Endodermal cell (in vitro differentiated cells): ENCODE data around the gene LRIG3. TPM values are rescaled to one million over a fixed set of nuclear protein-coding genes. Genes with fewer than 3 reads are reported as not detected.
"Not testable (repeated sequence)": the region's sequence is repeated elsewhere in the genome, so short reads cannot be mapped to it uniquely, and the experiment has no call there.

Experiments
- DNase-seq: peaks from one replicate; pipeline ENCODE4 v3.0.0-alpha.2; 2017
- H3K27ac ChIP-seq: 2 replicates; pipeline ENCODE4 v1.5.1; 2013; ENCODE audit warnings: mild to moderate bottlenecking, low read depth, low read length, moderate library complexity
- H3K27me3 ChIP-seq: 2 replicates; pipeline ENCODE4 v1.6.1; 2013; ENCODE audit warnings: mild to moderate bottlenecking, low read length, moderate library complexity; ENCODE audit not compliant: insufficient read depth, control insufficient read depth, poor library complexity, severe bottlenecking
- H3K36me3 ChIP-seq: 2 replicates; pipeline ENCODE4 v1.7.0; 2013; ENCODE audit warnings: mild to moderate bottlenecking, low read length, moderate library complexity; ENCODE audit not compliant: control insufficient read depth, insufficient read depth
- H3K4me1 ChIP-seq: one replicate; pipeline ENCODE4 v1.7.0; 2013; ENCODE audit warnings: low read length; ENCODE audit not compliant: control insufficient read depth, insufficient read depth
- H3K4me3 ChIP-seq: 2 replicates; pipeline ENCODE4 v1.5.1; 2013; ENCODE audit warnings: mild to moderate bottlenecking, low read length, moderate library complexity
- H3K9ac ChIP-seq: 2 replicates; pipeline ENCODE4 v1.6.1; 2013; ENCODE audit warnings: mild to moderate bottlenecking, low read length, moderate library complexity; ENCODE audit not compliant: poor library complexity, severe bottlenecking; ENCODE audit errors: extremely low read depth
- H3K9me3 ChIP-seq: 2 replicates; pipeline ENCODE4 v1.6.1; 2013; ENCODE audit warnings: mild to moderate bottlenecking, low read length, moderate library complexity; ENCODE audit not compliant: control insufficient read depth
- H3K27ac Mint-ChIP-seq: 2 replicates; pipeline ENCODE4 v1.8.0; 2020; ENCODE audit warnings: mixed read lengths
- H3K27me3 Mint-ChIP-seq: 2 replicates; pipeline ENCODE4 v1.8.0; 2021; ENCODE audit warnings: mild to moderate bottlenecking, mixed read lengths; ENCODE audit not compliant: insufficient read depth
- H3K36me3 Mint-ChIP-seq: 2 replicates; pipeline ENCODE4 v1.8.0; 2020; ENCODE audit warnings: low read depth, mixed read lengths
- H3K4me1 Mint-ChIP-seq: 2 replicates; pipeline ENCODE4 v1.8.0; 2020; ENCODE audit warnings: mixed read lengths
- H3K4me3 Mint-ChIP-seq: 2 replicates; pipeline ENCODE4 v1.8.0; 2020; ENCODE audit warnings: mild to moderate bottlenecking, moderate library complexity, mixed read lengths
- H3K9me3 Mint-ChIP-seq: 2 replicates; pipeline ENCODE4 v1.8.0; 2020; ENCODE audit warnings: mild to moderate bottlenecking, mixed read lengths
- WGBS, 2 experiments: methylation state at CpG; one replicate each; pipeline versions ENCODE4 v1.1.5 to v1.1.7; 2013; ENCODE audit warnings: missing lambda C conversion rate in 2 of 2, mixed read lengths in 1 of 2; ENCODE audit not compliant: insufficient coverage in 1 of 2, insufficient read length in 1 of 2; 5-methylcytosine and 5-hydroxymethylcytosine counted together
- total RNA-seq, 2 donors: library from RNA; stranded (reverse); fragmentation: NEBNext Ultra II Directional in 1 of 2; extraction: Animal tissue kit (Norgen Biotek cat#: 25700) in 1 of 2; gene quantifications; 2 replicates in 1 of 2; 3 replicates in 1 of 2; pipeline ENCODE4 v1.2.1, GENCODE V29; 2021
- TF ChIP-seq, protein P1 (sequence below): fragments of 200-600 bp; sonication (generic); conservative IDR thresholded peaks from 2 replicates; pipeline ENCODE4 v1.5.0; 2021; ENCODE audit warnings: antibody characterized with exemption, mild to moderate bottlenecking

The LRIG3 gene
- total RNA-seq, 2 donors from 2014 or later: 196 to 367 TPM

DNA sequence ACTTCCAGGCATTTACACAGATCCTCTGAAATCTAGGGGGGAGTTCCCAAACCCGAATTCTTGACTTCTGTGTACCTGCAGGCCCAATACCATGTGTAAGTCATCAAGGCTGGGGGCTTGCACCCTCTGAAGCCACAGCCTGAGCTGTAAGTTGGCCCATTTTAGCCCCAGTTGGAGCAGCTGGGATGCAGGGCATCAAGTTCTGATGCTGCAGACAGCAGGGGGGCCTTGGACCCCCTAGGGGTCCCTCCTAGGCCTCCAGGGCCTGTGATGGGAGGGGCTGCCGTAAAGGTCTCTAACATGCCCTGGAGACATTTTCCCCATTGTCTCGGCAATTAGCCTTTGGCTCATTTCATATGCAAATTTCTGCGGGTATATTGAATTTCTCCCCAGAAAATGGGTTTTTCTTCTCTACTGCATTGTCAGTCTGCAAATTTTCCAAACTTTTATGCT is 59.5 kb downstream of the LRIG3 start:
- H3K27me3 ChIP-seq: no peaks in the 10 kb centered on the region
- TF ChIP-seq, protein P1, sequence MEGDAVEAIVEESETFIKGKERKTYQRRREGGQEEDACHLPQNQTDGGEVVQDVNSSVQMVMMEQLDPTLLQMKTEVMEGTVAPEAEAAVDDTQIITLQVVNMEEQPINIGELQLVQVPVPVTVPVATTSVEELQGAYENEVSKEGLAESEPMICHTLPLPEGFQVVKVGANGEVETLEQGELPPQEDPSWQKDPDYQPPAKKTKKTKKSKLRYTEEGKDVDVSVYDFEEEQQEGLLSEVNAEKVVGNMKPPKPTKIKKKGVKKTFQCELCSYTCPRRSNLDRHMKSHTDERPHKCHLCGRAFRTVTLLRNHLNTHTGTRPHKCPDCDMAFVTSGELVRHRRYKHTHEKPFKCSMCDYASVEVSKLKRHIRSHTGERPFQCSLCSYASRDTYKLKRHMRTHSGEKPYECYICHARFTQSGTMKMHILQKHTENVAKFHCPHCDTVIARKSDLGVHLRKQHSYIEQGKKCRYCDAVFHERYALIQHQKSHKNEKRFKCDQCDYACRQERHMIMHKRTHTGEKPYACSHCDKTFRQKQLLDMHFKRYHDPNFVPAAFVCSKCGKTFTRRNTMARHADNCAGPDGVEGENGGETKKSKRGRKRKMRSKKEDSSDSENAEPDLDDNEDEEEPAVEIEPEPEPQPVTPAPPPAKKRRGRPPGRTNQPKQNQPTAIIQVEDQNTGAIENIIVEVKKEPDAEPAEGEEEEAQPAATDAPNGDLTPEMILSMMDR: no peak
- peak; percentile 72 for DNase-seq
- Mint-ChIP-seq H3K27ac (peak overlapping the region; percentile 35), H3K27me3 (peaks cover 7% of the 10 kb centered on the region), H3K4me1 (peaks cover 48% of the 10 kb centered on the region), H3K36me3 (peaks cover 5% of the 10 kb centered on the region), H3K9me3 (no peaks in the 10 kb centered on the region), H3K4me3 (no peak overlapping the region)
- H3K4me1 ChIP-seq: peaks cover 7% of the 10 kb centered on the region
- no peak overlapping the region for H3K4me3 ChIP-seq
- H3K27ac ChIP-seq: no peak overlapping the region
- no peak overlapping the region for H3K9ac ChIP-seq
- peaks cover 22% of the 10 kb centered on the region for H3K36me3 ChIP-seq
- no peaks in the 10 kb centered on the region for H3K9me3 ChIP-seq
- WGBS, 2 experiments: 57 to 69% methylated on average over 3 to 4 of the region's 4 CpGs

DNA sequence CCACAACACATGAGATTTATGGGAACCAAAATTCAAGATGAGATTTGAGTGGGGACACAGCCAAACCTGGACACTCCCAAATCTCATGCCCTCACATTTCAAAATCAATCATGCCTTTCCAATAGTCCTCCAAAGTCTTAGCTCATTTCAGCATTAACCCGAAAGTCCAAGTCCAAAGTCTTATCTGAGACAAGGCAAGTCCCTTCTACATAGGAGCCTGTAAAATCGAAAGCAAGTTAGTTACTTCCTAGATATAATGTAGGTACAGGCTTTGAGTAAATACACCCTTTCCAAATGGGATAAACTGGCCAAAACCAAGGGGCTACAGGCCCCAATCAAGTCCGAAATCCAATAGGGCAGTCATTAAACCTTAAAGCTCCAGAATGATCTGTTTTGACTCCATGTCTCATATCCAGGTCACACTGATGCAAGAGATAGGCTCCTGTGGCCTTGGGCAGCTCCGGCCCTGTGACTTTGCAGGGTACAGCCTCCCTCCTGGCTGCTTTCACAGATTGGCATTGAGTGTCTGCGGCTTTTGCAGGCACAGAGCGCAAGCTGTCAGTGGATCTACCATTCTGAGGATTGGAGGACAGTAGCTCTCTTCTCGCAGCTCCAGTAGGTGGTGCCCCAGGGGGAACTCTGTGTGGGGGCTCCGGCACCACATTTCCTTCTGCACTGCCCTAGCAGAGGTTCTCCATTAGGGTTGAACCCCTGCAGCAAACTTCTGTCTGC is 60.1 kb downstream of the LRIG3 start:
- TF ChIP-seq, protein P1: peak; percentile 40
- Mint-ChIP-seq H3K27ac (peak overlapping the region; percentile 35), H3K4me1 (peaks cover 48% of the 10 kb centered on the region), H3K36me3 (no peaks in the 10 kb centered on the region), H3K27me3 (peaks cover 7% of the 10 kb centered on the region), H3K4me3 (no peak overlapping the region), H3K9me3 (no peaks in the 10 kb centered on the region)
- H3K27ac ChIP-seq: no peak overlapping the region
- no peaks in the 10 kb centered on the region for H3K9me3 ChIP-seq
- no peaks in the 10 kb centered on the region for H3K27me3 ChIP-seq
- WGBS, 2 experiments: 87 to 90% methylated on average over 3 to 8 of the region's 8 CpGs
- H3K4me1 ChIP-seq: peaks cover 7% of the 10 kb centered on the region
- H3K36me3 ChIP-seq: peaks cover 16% of the 10 kb centered on the region
- H3K9ac ChIP-seq: no peak overlapping the region
- no peak overlapping the region for H3K4me3 ChIP-seq
- peak; percentile 70 for DNase-seq

DNA sequence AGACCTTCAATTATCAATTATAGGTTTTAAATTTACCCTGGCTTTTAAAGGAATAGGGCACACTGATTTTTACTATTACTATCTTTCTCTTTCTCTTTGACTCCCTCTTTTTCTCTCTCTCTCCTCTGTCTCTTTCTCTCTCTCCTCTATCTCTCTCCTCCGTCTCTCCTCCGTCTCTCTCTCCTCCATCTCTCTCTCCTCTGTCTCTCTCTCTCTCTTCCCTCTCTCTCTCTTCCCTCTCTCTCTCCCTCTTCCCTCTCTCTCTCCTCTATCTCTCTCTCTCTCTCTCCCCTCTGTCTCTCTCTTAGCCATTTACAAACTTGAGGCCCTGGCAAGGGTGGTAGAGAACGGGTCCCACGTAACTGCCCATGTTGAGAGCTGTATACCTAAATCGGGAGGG is 62.3 kb downstream of the LRIG3 start:
- peaks cover 9% of the 10 kb centered on the region for H3K27me3 Mint-ChIP-seq
- Histone ChIP-seq H3K27ac (no peak overlapping the region), H3K4me1 (peaks cover 7% of the 10 kb centered on the region), H3K9me3 (no peaks in the 10 kb centered on the region), H3K9ac (no peak overlapping the region), H3K36me3 (peaks cover 8% of the 10 kb centered on the region), H3K27me3 (no peaks in the 10 kb centered on the region), H3K4me3 (no peak overlapping the region)
- no peak overlapping the region for H3K27ac Mint-ChIP-seq
- 89 to 95% methylated on average over 5 of the region's 5 CpGs for WGBS, 2 experiments
- TF ChIP-seq, protein P1: no peak
- no peaks in the 10 kb centered on the region for H3K9me3 Mint-ChIP-seq
- no peak overlapping the region for H3K4me3 Mint-ChIP-seq
- peaks cover 48% of the 10 kb centered on the region for H3K4me1 Mint-ChIP-seq
- no peak for DNase-seq
- peaks cover 14% of the 10 kb centered on the region for H3K36me3 Mint-ChIP-seq

DNA sequence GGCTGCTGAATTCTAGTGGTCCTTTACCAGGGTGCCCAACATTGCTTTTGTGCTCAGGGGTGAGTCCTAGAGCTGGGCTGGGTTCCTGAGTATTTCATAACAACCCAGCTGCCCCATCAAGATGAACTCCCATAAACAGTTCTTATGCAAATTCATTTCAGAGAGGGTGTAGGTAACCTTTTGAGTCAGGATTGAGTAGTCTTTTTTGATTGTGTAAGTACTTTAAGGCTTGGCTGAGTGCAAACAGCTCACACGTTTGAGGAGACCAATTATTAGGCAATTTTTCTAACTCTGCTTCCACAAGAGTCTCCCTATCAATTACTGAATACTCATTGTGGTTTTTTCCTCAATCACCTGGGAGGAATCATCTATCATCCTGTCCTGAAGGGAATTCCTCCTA is 63.1 kb downstream of the LRIG3 start:
- Mint-ChIP-seq H3K4me1 (peaks cover 48% of the 10 kb centered on the region), H3K36me3 (peaks cover 21% of the 10 kb centered on the region)
- peaks cover 15% of the 10 kb centered on the region for H3K36me3 ChIP-seq
- WGBS, 2 experiments: 42% methylated on average over 1 of the region's 1 CpG; no CpG with 5 or more reads in 1 of the 2 experiments
- DNase-seq, H3K27me3 Mint-ChIP-seq, H3K27ac Mint-ChIP-seq, H3K4me3 Mint-ChIP-seq, H3K9me3 ChIP-seq, H3K4me3 ChIP-seq, H3K9ac ChIP-seq, H3K4me1 ChIP-seq, H3K9me3 Mint-ChIP-seq, H3K27ac ChIP-seq, H3K27me3 ChIP-seq: not testable (repeated sequence)

DNA sequence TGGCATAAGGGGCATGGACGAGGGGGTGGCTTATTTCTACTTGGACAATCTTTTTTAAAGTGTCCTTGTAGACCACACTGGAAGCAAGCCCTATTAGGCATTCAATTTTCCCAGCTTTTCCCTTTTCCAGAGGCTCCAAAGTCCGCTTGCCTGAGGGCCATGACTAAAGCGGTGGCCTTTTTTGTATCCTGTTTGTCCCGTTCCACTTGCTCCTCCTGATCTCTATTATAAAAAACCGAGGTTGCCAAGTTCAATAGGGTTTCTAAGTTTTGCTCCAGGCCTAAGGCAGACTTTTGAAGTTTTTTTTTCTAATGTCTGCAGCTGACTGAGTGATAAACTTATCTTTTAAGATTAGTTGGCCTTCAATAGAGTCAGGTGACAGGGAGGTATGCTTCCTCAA is 64.7 kb downstream of the LRIG3 start:
- H3K9me3 ChIP-seq, H3K4me3 ChIP-seq, H3K27me3 Mint-ChIP-seq, H3K9ac ChIP-seq, H3K4me3 Mint-ChIP-seq, H3K27ac Mint-ChIP-seq, H3K9me3 Mint-ChIP-seq, H3K27me3 ChIP-seq, DNase-seq, H3K27ac ChIP-seq, H3K4me1 ChIP-seq: not testable (repeated sequence)
- peaks cover 29% of the 10 kb centered on the region for H3K36me3 ChIP-seq
- Mint-ChIP-seq H3K36me3 (peaks cover 34% of the 10 kb centered on the region), H3K4me1 (peaks cover 36% of the 10 kb centered on the region)
- 94% methylated on average over 4 to 5 of the region's 5 CpGs for WGBS, 2 experiments
